Measurements from ENCODE around the gene SOX10.
"Not testable (repeated sequence)": the region's sequence is repeated elsewhere in the genome, so short reads cannot be mapped to it uniquely, and the experiment has no call there.

SOX10 gene

GRCh38 chr22:37985751-37986281, 1.5 kb upstream of the SOX10 start:
- DNase-seq (ENCODE audit: low spot score), result no peak

GRCh38 chr22:37985050-37985585, 763 bp upstream of the SOX10 start:
- DNase-seq (ENCODE audit: low spot score), result no peak

- no peak for DNase-seq (ENCODE audit: low spot score)
Measured at GRCh38 chr22:37982938-37983859, 1.2 kb downstream of the SOX10 start.

- no peak for DNase-seq (ENCODE audit: low spot score)
Measured at GRCh38 chr22:37982151-37982785, 2.1 kb downstream of the SOX10 start.

GRCh38 chr22:37981282-37982011, 2.9 kb downstream of the SOX10 start:
- DNase-seq (ENCODE audit: low spot score), result no peak

- no peak for DNase-seq (ENCODE audit: low spot score)
Measured at GRCh38 chr22:37979782-37980181, 4.6 kb downstream of the SOX10 start.

GRCh38 chr22:37976547-37976946, 7.8 kb downstream of the SOX10 start:
- no peak for DNase-seq (ENCODE audit: low spot score)

GRCh38 chr22:37976022-37976421, 8.3 kb downstream of the SOX10 start:
- DNase-seq (ENCODE audit: low spot score), result not testable (repeated sequence)

- DNase-seq (ENCODE audit: low spot score), result no peak
Measured at GRCh38 chr22:37975153-37975552, 9.2 kb downstream of the SOX10 start.

GRCh38 chr22:37973271-37974170, 10.8 kb downstream of the SOX10 start:
- no peak for DNase-seq (ENCODE audit: low spot score)

- no peak for DNase-seq (ENCODE audit: low spot score)
Measured at GRCh38 chr22:37972527-37972926, 11.8 kb downstream of the SOX10 start.

GRCh38 chr22:37971475-37972434, 12.6 kb downstream of the SOX10 start:
- DNase-seq (ENCODE audit: low spot score), result no peak

- no peak for DNase-seq (ENCODE audit: low spot score)
Measured at GRCh38 chr22:37970864-37971263, 13.5 kb downstream of the SOX10 start.

GRCh38 chr22:37968452-37969251, 15.7 kb downstream of the SOX10 start:
- DNase-seq (ENCODE audit: low spot score), result no peak

- no peak for DNase-seq (ENCODE audit: low spot score)
Measured at GRCh38 chr22:37967637-37968451, 16.5 kb downstream of the SOX10 start.

GRCh38 chr22:37967147-37967546, 17.2 kb downstream of the SOX10 start:
- DNase-seq (ENCODE audit: low spot score), result no peak

- DNase-seq (ENCODE audit: low spot score), result peak; percentile 46
Measured at GRCh38 chr22:37965940-37966664, 18.3 kb downstream of the SOX10 start.
